ENCODE results near the gene ANKRD10.

ANKRD10 gene

DNA sequence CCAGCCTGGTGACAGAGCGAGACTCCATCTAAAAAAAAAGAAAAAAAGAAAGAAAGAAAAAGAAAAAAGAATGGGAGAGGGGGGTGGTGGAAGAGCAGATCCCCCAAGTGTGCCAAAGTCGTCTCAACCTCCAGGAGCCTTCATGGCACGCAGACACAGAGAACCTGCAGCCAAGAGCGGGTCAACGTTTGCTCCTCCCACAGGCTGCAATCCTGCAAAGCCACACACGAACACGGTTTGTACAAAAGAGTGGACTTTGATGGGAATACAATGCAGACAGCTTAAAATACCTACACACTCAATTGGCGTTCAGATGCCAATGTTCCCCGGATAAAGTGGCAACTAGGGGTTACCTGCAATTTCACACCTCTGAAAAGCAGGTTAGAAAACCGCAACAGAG is 29.4 kb downstream of the ANKRD10 start:
- DNase-seq, result no peak

DNA sequence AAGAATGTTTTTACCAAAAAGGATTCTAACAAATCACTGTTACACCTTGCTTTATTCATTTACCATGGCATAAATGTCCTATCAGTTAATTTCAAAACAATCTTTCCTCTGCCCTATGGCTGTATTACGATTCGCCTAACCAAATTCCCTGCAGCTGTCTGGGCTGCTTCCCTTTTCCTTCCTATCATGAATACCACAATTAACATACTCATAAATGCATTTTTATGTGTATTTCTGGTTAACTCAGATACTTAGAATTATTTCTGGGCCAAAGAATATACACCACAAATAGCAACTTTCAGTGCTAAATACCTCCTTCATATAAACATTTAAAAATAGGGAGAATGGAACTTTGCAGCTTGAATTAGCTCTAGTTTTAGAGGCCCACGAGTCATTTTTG is 30.4 kb downstream of the ANKRD10 start:
- no peak for DNase-seq

DNA sequence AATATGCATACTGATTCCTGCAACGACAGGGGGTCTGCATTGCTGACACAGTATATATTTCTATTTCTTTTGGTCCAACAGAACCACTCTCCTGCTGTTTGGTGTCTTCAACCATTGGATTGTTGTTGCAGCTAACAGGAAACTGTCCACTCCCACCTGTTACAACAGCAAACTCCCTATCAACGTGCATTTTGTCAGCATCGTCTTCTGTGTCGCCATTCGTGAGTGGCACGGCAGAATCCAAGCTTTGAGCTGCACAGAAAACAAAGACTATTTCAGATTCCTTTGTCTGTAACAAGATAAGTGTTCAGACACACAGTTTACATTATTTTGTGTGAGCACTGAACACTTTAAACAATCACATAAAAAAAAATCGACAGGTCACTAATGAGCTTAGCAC is 31.3 kb downstream of the ANKRD10 start:
- no peak for DNase-seq

DNA sequence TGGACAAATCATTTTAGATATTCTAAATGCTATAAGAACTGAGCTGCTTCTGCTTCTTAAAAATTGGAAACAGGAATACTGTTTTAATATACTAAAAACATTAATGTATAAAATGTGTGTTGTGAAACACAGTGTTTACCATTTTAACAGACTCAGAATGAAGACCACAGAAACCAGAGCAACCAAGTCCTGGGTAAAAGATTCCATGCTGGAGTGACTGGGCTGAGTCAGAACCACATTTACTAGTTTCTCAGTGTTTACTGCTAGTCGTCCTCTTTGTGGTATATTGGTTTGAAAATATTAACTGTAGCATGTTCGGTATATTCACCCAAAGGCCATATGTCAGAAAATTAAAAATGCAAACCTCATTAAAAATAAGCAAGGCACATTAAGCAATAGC is 31.9 kb downstream of the ANKRD10 start:
- DNase-seq, result no peak

DNA sequence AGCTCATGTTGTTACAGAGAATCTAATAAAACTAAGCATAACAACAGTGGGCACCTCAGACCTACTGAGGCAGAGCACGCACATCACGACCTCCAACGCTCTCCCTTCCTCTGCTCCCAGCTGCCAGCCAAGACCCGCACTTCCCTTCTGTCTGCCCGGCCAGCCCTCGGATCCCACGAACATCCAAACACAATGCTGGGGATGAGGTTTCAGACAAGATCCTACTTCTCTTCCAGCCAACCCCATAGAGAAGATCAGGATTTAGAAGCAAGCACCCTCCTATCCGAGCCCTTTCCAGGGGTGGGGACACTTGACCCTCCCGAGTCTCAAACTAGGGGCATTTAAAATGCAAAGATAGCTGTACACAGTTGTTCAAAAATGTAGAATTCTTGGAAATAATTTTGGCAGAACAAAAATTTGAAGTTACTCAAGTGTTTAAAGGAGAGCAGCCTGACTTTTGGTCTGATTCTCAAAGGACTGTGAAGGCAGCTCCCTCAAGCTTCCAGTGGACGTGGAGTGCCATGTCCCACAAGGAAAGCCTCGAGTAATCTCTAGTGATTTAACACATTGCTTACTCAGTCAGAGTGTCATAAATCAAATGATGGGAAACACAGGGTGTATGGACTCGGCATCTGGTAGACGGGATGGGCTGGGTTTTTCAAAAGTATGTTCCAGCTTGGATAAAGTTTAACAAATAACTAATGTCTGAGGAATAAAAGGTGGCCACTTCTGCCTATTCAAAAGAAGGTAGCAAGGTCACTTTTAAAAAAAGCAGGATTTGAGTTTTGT is 32.8 kb downstream of the ANKRD10 start:
- no peak for DNase-seq

DNA sequence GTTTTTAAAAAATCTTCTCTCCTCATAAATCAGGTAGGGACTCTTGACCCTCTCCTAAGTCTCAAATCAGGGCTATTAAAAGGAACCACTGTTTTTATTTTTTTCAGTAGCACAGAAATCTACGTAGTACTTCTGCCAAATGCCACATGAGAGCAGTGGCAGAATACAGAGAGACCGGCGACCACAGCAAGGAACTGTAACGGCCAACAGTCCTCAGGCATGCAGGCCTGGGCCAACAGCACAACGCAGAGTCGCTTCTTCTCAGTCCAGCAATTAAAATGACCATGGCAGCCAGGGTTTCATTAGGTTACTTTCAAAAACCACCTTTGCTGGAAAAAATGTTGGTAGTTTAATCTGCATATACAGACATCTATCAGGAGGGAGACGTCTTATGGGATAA is 34.2 kb downstream of the ANKRD10 start:
- no peak for DNase-seq

DNA sequence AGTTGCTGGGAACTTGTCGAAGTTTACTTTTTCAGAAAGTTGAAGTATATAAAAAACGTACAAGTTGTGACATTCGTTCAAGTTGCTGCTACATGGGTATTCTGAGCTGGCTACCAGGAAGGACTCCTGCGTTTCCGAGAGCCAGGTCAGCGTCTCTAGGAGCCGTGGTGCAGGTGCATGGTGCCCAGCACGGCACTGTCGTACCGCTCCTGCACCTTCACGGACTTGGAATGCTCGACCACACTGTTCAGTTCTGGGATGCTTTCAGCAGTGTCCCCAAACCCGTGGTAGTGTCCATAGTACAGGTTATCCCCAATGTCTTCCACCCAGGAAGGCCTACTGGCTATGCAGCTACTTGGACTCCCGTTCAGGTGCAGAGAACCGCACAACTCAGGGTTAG is 35.4 kb downstream of the ANKRD10 start:
- DNase-seq, result no peak

DNA sequence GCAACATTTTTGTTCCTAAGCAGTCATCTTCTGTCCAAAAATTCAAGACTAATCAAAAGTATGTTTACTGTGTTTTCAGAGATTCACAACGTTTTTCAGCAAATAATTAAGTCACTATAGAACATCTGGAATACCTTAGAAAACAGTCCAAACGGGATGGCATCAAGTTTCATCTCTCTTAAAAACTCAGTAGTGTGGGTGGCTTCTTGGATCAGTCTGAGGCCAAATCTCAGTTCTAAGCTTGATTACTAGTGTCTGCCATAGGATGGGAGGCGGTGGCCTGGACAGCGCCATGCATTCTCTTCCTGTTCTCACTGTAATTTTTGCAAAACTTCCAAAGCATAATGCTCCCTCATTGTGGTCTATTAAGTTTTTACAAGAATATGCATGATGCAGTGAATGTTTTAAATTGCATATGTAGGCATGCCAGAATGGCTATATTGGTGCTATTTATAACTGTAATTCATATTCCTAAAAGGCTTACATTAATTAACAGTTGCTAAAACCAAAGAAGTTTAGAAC is 37.1 kb downstream of the ANKRD10 start:
- no peak for DNase-seq

DNA sequence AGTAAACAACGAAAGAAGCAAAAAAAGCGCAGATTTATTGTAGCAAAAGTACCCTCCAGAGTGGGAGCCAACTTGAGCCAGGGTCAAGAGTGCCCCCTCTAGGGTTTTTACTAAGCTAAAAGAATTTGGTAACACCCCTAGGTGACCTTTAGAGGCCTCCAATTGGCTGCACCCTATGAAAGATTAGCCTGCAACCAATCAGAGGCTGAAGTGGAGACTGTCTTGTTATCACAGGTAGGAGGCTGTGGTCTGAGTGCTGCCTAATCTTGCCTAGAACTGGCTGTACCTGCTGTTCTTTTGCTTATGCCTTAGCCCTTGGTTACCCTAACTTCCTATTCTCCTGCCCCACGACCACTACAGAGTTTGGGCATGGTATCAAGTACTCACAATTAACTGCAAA is 38.3 kb downstream of the ANKRD10 start:
- no peak for DNase-seq

DNA sequence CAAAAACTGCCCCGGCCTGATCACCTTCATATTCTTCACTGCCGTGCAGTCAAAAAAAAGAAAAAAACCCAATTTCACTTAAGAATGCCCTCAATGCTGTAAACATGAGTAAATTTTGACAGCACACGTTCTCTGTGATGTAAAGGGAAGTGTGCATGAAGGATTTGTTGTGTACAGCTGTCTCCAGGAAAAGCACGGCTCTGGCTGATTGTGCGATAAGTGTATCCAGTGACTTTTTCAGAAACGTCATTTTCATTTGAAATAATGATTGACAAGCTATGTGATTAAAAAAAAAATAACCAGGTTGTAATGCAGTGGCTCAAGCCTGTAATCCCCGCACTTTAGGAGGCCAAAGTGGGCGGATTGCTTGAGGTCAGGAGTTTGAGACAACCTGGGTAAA is 39.6 kb downstream of the ANKRD10 start:
- DNase-seq, result no peak

DNA sequence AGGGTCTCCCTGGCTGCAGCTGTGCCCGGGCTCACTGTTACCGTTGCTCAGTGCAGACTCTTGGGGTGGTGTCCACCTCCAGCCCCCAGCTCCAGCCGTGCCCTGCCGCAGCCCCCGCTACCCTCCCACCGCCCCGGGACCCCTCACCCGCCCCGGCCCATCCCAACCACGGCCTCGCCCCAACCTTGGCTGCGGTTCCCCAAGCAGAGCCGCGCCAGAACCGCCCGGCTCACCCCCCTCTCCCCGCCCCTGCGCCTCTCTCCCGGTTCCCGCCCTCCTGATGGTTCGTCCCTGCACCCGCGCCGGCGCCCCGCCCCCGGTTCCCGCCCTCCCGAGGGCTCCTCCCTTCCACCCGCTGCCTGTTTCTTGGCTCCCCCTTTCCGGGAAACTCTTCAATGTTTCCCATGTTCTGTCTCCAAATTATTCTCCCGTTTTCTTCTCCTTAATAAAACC is 40.3 kb downstream of the ANKRD10 start:
- no peak for DNase-seq

DNA sequence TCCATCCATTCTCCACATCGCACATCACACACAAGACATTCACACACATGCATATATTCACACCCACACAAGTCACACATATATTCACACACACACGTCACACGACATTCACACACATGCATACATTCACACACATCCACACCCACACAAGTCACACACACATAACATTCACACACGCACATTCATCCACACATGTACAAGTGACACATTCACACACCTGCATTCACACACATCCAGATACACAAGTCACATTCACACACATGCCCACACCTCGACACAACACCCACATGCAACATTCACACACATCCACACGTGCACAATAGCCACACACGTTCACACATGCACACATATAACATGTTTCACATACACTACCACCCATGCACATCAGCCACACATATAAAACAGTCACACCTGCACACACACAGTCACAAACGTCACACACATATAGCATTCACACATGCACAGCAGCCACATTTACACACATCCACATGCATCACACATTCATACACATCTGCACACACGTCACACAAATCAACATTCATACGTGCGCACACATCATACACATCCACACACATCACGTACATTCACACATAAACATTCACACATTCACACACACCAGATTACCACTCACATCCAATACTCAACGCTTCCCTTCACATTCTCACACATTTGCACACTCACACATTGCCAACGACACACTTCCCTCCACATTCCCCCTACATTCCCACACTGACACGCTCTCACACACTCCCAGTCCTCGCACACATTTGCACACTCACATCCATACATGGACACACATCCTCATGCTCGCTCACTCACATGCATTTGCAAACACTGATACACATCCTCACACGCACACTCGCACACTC is 41.0 kb downstream of the ANKRD10 start:
- DNase-seq, result no peak

DNA sequence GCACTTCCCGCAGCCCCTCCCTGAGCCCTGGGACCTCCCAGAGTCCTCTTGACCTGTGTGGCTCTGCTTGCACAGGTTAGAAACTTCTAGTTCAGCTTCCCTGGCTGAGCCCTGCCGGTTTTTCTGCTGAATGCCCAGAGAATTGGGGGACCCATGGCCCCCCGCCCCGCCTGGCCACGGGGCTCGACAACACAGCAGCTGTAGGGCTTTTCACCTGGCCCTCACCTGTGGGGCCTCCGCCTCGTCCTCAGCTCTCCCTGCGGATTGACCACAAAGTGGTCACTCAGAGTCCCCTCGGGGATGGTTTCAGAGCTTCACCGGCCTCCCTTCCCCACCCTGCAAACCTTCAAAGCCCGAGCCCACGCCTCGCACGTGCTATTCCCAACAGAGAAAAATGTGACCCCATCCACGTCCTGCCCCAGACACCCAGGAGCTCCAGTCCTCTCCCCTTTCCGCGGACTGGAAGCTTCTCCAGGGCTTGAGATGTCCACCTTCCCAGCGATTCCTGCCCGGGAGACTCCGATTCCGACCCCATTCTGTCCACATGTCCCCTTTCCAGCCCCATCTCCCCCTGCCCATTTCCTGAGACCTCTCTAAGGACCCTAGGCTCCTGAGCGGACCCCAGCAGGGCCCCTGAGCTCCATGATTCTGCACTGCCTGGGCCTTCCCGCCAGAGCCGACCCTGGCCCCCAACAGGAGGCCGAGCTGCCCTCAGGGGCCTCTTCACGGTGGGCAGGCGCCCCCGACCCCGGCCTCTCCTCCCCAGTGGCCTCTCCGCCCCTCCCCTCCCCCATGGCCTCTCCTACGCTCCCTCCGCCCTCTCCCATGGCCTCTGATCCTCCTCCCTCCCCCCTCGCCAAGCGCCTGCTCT is 41.9 kb downstream of the ANKRD10 start:
- DNase-seq, result no peak

DNA sequence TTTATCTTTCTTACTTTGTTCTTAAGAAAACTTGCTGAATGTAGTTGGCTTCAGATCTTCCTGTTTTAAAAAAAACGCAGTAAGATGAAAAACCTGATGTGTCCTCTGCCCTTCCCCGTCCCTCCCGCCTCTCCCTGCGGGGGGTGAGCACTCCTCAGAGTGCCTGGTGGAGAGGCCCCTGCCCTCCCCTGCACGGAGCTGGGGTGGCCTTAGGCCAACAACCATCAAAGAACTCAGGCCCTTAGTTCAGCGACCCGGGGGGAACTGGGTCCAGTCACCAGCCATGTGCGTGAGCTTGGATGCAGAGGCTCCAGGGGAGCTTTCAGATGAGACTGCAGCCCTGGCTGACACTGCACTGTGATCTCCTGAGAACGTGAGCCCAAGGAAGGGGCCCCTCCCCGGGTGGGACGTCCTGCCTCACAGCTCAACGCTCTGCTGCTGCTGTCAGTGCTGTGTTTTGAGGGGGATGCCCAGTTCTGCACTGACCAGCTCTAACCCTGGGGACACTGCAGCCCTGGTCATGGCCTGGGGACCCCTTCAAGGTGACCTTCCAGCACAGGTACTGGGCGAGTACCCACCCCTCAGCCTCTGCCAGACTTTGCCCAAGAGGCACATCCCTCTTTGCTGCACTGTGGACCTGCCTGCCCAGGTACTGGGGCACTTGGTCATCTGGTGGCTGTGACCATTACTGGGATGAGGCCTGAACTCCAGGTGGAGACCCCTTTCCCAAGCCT is 42.7 kb downstream of the ANKRD10 start:
- no peak for DNase-seq

DNA sequence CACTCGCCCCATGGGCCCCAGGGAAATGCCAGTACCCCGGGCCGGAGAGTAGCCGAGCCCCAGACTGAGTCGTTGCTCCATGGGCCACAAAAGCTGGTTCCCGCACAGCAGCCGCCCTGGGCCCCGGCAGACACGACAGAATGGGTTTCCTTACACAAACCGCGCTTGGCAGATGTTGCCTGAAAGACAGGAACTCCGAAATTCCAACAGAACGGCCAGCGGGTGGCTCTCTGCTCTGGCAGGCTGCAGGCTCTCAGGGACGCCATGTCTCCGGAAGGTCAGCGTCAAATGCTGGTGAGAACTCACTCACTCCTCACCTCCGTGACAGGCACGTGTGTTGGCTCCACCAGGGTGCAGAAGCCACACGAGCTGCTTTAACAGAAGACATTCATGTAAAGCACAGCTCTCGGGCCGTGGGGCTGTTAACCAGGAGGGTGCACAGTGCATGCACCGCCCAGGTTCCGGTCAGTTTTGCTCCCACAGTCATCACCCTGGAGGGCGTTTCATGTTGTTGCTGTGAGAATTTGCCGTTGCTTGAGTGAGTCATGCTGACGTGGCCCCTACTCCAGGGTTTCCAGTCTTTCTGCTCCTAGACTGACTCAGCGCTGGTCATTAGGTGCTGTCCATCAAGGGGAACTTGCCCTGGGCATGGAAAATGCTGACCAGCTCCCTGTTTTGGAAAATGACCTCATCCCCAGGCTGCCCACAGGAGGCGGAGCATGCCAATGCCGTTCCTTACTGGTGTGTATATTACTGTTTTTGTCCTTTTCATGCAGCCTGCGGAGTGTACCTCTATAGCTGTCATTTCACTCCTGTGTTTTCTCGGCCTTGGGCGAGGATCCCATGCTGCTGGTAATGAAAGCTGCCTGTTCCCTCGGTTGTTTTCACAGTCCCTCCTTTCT is 44.8 kb downstream of the ANKRD10 start:
- no peak for DNase-seq

DNA sequence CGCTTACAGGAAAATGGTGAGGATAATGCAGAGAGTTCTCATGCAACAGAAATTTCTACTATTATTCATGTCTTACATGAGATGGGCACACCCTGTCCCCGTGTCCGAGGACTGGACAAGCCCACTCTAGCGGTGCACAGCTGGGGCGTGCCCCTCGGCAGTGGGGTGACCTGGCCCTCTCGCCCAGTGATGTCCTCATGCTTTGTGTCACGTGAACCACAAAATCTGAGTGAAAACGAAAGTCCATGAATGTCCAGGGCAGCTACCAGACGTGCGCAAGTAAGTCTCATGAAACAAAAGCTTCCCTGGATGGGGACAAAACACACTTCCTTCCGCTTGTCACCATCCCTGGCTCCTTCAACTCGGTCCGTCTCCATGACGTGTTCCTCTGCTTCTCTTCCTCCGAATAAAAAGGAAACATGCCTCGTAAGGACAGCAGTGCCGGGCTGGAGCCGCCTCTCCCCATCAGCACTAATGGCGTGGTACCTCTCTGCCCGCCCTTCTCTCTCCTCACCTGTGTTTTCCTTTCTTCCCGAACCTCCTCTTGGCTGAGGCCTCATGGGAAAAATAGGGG is 45.6 kb downstream of the ANKRD10 start:
- no peak for DNase-seq

DNA sequence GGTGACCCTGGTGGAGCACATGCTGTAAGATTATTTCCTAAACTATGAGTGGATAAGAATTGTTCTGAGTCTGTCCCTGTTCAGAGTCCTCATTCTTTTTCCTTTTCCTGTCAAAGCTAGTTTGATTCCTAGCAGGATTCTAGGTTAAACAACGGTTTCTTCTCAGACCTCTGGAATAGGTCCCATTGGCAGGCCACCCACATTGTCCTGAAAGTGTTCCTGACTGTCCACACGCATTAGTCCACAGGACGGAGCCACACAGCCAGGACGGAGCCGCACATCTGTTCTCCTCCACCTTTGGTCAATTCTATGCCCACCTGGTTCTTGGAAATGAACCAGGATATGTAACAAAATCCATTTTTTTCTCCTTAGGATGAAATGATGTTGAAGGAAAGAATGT is 46.1 kb downstream of the ANKRD10 start:
- DNase-seq, result no peak

DNA sequence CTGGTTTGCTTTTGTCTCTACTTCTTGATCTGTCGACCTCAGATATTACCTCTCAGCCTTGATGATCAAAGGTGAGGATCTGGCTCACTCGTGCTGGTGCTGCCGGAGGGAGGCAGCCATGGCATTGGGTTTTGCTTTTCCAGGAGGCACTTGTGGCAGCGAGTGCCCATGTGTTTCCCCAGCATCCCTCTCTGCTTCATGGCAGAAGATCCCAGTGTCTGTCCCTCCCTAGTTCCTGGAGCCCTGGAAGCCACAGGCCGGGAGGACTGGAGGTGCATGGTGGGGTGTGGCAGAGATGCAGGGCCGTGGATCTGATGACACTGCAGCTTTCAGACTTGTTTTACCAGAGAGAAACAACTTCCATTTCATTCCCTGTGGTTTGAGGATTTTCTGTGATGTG is 47.5 kb downstream of the ANKRD10 start:
- DNase-seq, result no peak

DNA sequence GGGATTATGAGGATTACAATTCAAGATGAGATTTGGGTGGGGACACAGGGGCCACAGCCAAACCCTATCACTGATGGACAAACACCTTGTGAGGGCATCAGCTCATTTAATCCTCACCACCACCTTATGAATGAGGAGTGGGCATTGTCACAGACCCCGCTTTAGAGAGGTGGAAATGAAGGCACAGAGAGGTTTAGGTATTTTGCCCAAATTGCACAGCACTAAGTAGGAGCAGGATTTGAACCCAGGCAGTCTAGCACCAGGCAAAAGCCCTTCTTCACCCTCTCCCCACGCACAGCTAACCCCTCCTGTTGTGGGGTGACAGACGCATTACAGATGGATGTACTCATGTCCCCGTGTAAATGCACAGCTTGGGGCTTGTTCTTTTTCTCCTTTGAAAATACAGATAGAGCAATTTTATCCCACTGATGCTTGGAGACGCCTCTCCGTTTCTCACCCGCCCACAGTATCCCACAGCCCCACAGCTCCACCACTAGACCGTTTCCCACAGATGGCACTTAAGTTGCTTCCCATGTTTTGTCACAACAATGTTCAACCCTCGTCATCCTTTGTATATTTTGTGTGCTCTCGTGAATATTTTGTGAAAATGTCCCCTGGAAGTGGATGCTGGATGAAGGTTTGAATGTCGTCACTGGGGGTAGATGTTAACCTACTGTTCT is 48.2 kb downstream of the ANKRD10 start:
- DNase-seq, result no peak

DNA sequence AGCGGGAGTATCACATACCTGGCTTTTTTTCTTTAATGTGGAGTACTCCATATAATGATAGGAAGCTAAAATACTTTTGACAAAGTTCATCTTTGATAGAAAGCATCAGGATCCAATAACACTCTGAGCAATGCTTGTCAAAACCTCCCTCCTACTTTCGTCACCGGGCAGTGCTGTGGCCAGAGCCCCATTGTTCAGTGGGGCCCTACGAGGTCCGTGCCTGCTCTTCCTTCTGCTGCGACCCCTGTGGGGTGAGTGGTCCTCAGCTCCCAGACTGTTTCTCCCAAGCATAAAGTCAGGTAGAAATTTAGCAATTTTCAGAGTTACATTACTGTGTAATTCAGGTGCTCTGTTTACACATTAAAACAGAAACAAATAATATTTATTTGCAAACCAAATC is 51.2 kb downstream of the ANKRD10 start:
- no peak for DNase-seq

Data from DMS 273 treated with DMSO at 0.1 percent for 48 hours (cell line).